NB4 (cell line): ENCODE measurements around the gene DLGAP4.

ENCODE experiments used
- MYC ChIP-seq: IDR thresholded peaks from 2 replicates; pipeline ENCODE4 v1.6.1; 2011; ENCODE audit warnings: low read depth, low read length
- POLR2A ChIP-seq: IDR thresholded peaks from 2 replicates; pipeline ENCODE4 v1.6.1; 2011; ENCODE audit warnings: mild to moderate bottlenecking; ENCODE audit not compliant: insufficient read length; ENCODE audit errors: extremely low read depth
- TF ChIP-seq, protein P1 (sequence below): IDR thresholded peaks from one replicate; pipeline ENCODE4 v1.5.1; 2012; ENCODE audit warnings: low read depth, low read length
- TF ChIP-seq, protein P2 (sequence below): IDR thresholded peaks from 2 replicates; pipeline ENCODE4 v1.6.1; 2011; ENCODE audit warnings: low read depth, low read length

DNA sequence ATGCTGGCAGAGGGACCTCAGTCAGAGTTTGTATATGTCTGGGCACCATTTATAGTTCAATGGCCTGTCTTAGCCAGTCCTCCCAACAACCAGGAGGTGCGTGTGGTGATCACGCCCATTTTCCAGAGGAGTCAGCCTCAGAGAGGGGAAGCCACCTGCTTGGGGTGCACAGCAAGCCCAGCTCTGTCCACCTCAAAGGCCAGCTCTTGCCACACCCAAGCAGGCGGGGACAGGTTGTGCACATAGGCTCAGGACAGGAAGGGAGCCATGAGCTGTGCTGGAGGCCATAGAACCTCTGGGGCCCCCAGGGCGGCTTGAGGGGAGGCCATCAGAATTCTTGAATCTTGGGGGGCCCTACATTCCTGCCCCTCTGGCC is 61.2 kb downstream of the DLGAP4 start:
- TF ChIP-seq, protein P1, sequence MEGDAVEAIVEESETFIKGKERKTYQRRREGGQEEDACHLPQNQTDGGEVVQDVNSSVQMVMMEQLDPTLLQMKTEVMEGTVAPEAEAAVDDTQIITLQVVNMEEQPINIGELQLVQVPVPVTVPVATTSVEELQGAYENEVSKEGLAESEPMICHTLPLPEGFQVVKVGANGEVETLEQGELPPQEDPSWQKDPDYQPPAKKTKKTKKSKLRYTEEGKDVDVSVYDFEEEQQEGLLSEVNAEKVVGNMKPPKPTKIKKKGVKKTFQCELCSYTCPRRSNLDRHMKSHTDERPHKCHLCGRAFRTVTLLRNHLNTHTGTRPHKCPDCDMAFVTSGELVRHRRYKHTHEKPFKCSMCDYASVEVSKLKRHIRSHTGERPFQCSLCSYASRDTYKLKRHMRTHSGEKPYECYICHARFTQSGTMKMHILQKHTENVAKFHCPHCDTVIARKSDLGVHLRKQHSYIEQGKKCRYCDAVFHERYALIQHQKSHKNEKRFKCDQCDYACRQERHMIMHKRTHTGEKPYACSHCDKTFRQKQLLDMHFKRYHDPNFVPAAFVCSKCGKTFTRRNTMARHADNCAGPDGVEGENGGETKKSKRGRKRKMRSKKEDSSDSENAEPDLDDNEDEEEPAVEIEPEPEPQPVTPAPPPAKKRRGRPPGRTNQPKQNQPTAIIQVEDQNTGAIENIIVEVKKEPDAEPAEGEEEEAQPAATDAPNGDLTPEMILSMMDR = no peak
- TF ChIP-seq POLR2A = no peak
- TF ChIP-seq, protein P2, sequence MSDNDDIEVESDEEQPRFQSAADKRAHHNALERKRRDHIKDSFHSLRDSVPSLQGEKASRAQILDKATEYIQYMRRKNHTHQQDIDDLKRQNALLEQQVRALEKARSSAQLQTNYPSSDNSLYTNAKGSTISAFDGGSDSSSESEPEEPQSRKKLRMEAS = no peak
- TF ChIP-seq MYC = no peak
